Astrocyte (in vitro differentiated cells and primary cell): Measurements from ENCODE around the gene GSTP1. TPM values are rescaled to one million over a fixed set of nuclear protein-coding genes. Genes with fewer than 3 reads are reported as not detected.

ENCODE experiments used
- DNase-seq: peaks from one replicate; pipeline ENCODE4 v3.0.0-alpha.2; 2010; ENCODE audit warnings: low read depth
- FAIRE-seq: peaks from 2 replicates; lab custom pipeline; 2011; peaks lifted over from hg19 to GRCh38; lab: Jason Lieb, UNC
- H2AFZ ChIP-seq: 2 replicates; pipeline ENCODE4 v1.6.0; 2012; ENCODE audit warnings: low read depth, low read length, inconsistent platforms
- H3K27ac ChIP-seq: 2 replicates; pipeline ENCODE4 v1.5.1; 2011; ENCODE audit warnings: low read depth, low read length, inconsistent platforms
- H3K27me3 ChIP-seq: 2 replicates; pipeline ENCODE4 v1.6.0; 2011; ENCODE audit warnings: low read length, inconsistent platforms; ENCODE audit not compliant: insufficient read depth
- H3K36me3 ChIP-seq: 2 replicates; pipeline ENCODE4 v1.5.1; 2011; ENCODE audit warnings: low read length, inconsistent platforms; ENCODE audit not compliant: insufficient read depth
- H3K4me1 ChIP-seq: 2 replicates; pipeline ENCODE4 v1.5.1; 2011; ENCODE audit warnings: low read length, inconsistent platforms; ENCODE audit not compliant: insufficient read depth
- H3K4me2 ChIP-seq: 2 replicates; pipeline ENCODE4 v1.6.0; 2012; ENCODE audit warnings: low read length, inconsistent platforms
- H3K4me3 ChIP-seq: 2 replicates; pipeline ENCODE4 v1.5.1; 2011; ENCODE audit warnings: low read depth, mild to moderate bottlenecking, low read length, inconsistent platforms; ENCODE audit not compliant: insufficient read depth
- H3K79me2 ChIP-seq: 2 replicates; pipeline ENCODE4 v1.6.0; 2012; ENCODE audit warnings: mild to moderate bottlenecking, low read length, inconsistent platforms; ENCODE audit not compliant: insufficient read depth
- H3K9ac ChIP-seq: 2 replicates; pipeline ENCODE4 v1.6.0; 2012; ENCODE audit warnings: mild to moderate bottlenecking, low read length, inconsistent platforms
- H3K9me3 ChIP-seq: 2 replicates; pipeline ENCODE4 v1.5.1; 2012; ENCODE audit warnings: low read depth, mild to moderate bottlenecking, low read length, inconsistent platforms; ENCODE audit not compliant: insufficient read depth
- H4K20me1 ChIP-seq: 2 replicates; pipeline ENCODE4 v1.6.0; 2012; ENCODE audit warnings: low read length, inconsistent platforms; ENCODE audit not compliant: insufficient read depth
- H3K27ac Mint-ChIP-seq: one replicate; pipeline ENCODE4 v1.8.0; 2021; ENCODE audit warnings: mild to moderate bottlenecking, mixed read lengths; ENCODE audit not compliant: unreplicated experiment
- H3K27me3 Mint-ChIP-seq: one replicate; pipeline ENCODE4 v1.8.0; 2021; ENCODE audit warnings: low read depth, mixed read lengths; ENCODE audit not compliant: unreplicated experiment
- H3K36me3 Mint-ChIP-seq: one replicate; pipeline ENCODE4 v1.8.0; 2021; ENCODE audit warnings: low read depth, mixed read lengths; ENCODE audit not compliant: unreplicated experiment
- H3K4me1 Mint-ChIP-seq: one replicate; pipeline ENCODE4 v1.8.0; 2021; ENCODE audit warnings: low read depth, mixed read lengths; ENCODE audit not compliant: unreplicated experiment
- H3K4me3 Mint-ChIP-seq: one replicate; pipeline ENCODE4 v1.8.0; 2021; ENCODE audit warnings: mild to moderate bottlenecking, moderate library complexity, mixed read lengths; ENCODE audit not compliant: unreplicated experiment
- H3K9me3 Mint-ChIP-seq: one replicate; pipeline ENCODE4 v1.8.0; 2021; ENCODE audit warnings: mild to moderate bottlenecking, mixed read lengths; ENCODE audit not compliant: unreplicated experiment
- CTCF ChIP-seq: IDR thresholded peaks from 2 replicates; pipeline ENCODE4 v1.5.1; 2011; ENCODE audit warnings: low read depth, mild to moderate bottlenecking, inconsistent platforms, low read length, moderate library complexity; ENCODE audit not compliant: insufficient read depth
- EZH2 ChIP-seq: IDR thresholded peaks from 2 replicates; pipeline ENCODE4 v1.6.1; 2012; ENCODE audit warnings: mild to moderate bottlenecking, low read length, inconsistent platforms; ENCODE audit not compliant: insufficient read depth
- total RNA-seq: library from RNA; stranded (reverse); gene quantifications from 2 replicates; pipeline ENCODE4 v1.2.1, GENCODE V29; 2021

GSTP1 gene
- total RNA-seq, 1 donor from 2014 or later = 1,365 TPM

- peaks cover 2% of the 10 kb centered on the region for H3K27me3 Mint-ChIP-seq
- H3K4me1 ChIP-seq = peaks cover 7% of the 10 kb centered on the region
- H2AFZ ChIP-seq = peak overlapping the region; percentile 72
- TF ChIP-seq CTCF = no peak
- TF ChIP-seq EZH2 = no peak
- no peaks in the 10 kb centered on the region for H3K36me3 Mint-ChIP-seq
- peak overlapping the region; percentile 97 for H3K4me3 Mint-ChIP-seq
- no peaks in the 10 kb centered on the region for H3K27me3 ChIP-seq
- H3K4me1 Mint-ChIP-seq = peaks cover 4% of the 10 kb centered on the region
- FAIRE-seq = no peak
- no peak overlapping the region for H3K4me3 ChIP-seq
- no peak overlapping the region for H3K27ac ChIP-seq
- H3K9me3 Mint-ChIP-seq = no peaks in the 10 kb centered on the region
- H3K79me2 ChIP-seq = peaks cover 17% of the 10 kb centered on the region
- peaks cover 6% of the 10 kb centered on the region for H3K36me3 ChIP-seq
- no peak for DNase-seq
- H3K9ac ChIP-seq = no peak overlapping the region
- no peak overlapping the region for H3K4me2 ChIP-seq
- no peaks in the 10 kb centered on the region for H3K9me3 ChIP-seq
- H4K20me1 ChIP-seq = no peaks in the 10 kb centered on the region
- no peak overlapping the region for H3K27ac Mint-ChIP-seq
Observed at GRCh38 chr11:67605231-67606011, 21.8 kb downstream of the GSTP1 start.

- Histone ChIP-seq H3K36me3 (peaks cover 6% of the 10 kb centered on the region), H2AFZ (peak overlapping the region; percentile 95), H3K9me3 (no peaks in the 10 kb centered on the region), H3K4me3 (peak overlapping the region; percentile 89), H3K79me2 (peaks cover 17% of the 10 kb centered on the region), H3K9ac (peak overlapping the region; percentile 96), H4K20me1 (no peaks in the 10 kb centered on the region), H3K27ac (no peak overlapping the region), H3K27me3 (no peaks in the 10 kb centered on the region), H3K4me1 (peaks cover 7% of the 10 kb centered on the region), H3K4me2 (peak overlapping the region; percentile 98)
- peak; percentile 16 for DNase-seq
- Mint-ChIP-seq H3K27me3 (peaks cover 2% of the 10 kb centered on the region), H3K27ac (peak overlapping the region; percentile 86), H3K36me3 (no peaks in the 10 kb centered on the region), H3K4me1 (peaks cover 4% of the 10 kb centered on the region), H3K9me3 (no peaks in the 10 kb centered on the region), H3K4me3 (peak overlapping the region; percentile 97)
- TF ChIP-seq EZH2 (no peak), CTCF (no peak)
- no peak for FAIRE-seq
Observed at GRCh38 chr11:67606093-67606491, 22.5 kb downstream of the GSTP1 start.
